ENCODE results near the gene TSC22D3.

GRCh38 chrX:107666931-107667330, 108.7 kb downstream of the TSC22D3 start:
- no peak for TF ChIP-seq CTCF (IDR thresholded peaks at IDR 0.05; ENCODE audit: low read length)
- TF ChIP-seq EZH2 (IDR thresholded peaks at IDR 0.05; ENCODE audit: borderline replicate concordance, low read length) = no peak

Measured in OCI-LY1 (cell line).